ENCODE results near the gene MAP3K19. TPM values are rescaled to one million over a fixed set of nuclear protein-coding genes. Genes with fewer than 3 reads are reported as not detected.

The MAP3K19 gene
- total and polyA plus RNA-seq, 2 of the 8 experiments (the other 6 are each of a cell fraction or from before 2014, with no cell fraction given) = not detected

GRCh38 chr2:134944975-134945374, 102.3 kb downstream of the MAP3K19 start (continued):
- TF ChIP-seq CHD7 (IDR thresholded peaks at IDR 0.05; ENCODE audit: insufficient replicate concordance, low read length) (no peak), NRF1 (IDR thresholded peaks at IDR 0.05; ENCODE audit: low read depth, low read length) (no peak), BCL11A (IDR thresholded peaks at IDR 0.05; ENCODE audit: low read depth in 2 of 2, low read length in 2 of 2) (no peak), KDM1A (IDR thresholded peaks at IDR 0.05; ENCODE audit: borderline replicate concordance, low read length) (no peak), CBX5 (IDR thresholded peaks at IDR 0.05; ENCODE audit: low read depth, low read length) (no peak), KDM5A (IDR thresholded peaks at IDR 0.05; ENCODE audit: low read length) (no peak), GTF2F1 (IDR thresholded peaks at IDR 0.05; ENCODE audit: borderline replicate concordance, low read depth, low read length) (no peak), MAX (IDR thresholded peaks at IDR 0.05) (no peak), CEBPB (IDR thresholded peaks at IDR 0.05; ENCODE audit: low read depth, low read length) (no peak), CREB1 (IDR thresholded peaks at IDR 0.05) (no peak), PHF8 (conservative IDR thresholded peaks at IDR 0.05; ENCODE audit: low read depth, low read length) (no peak)
- TF ChIP-seq, protein P1, sequence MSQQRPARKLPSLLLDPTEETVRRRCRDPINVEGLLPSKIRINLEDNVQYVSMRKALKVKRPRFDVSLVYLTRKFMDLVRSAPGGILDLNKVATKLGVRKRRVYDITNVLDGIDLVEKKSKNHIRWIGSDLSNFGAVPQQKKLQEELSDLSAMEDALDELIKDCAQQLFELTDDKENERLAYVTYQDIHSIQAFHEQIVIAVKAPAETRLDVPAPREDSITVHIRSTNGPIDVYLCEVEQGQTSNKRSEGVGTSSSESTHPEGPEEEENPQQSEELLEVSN (IDR thresholded peaks at IDR 0.05) = no peak

All from H1 (cell line).